Calu3 (cell line): Measurements from ENCODE around the gene MAP4K1. TPM values are rescaled to one million over a fixed set of nuclear protein-coding genes. Genes with fewer than 3 reads are reported as not detected.
"Not testable (repeated sequence)": the region's sequence is repeated elsewhere in the genome, so short reads cannot be mapped to it uniquely, and the experiment has no call there.

ENCODE experiments used
- BruUV-seq: library from RNA; stranded (reverse); fragments of 400-500 nt; replicated peaks from 2 replicates; lab custom pipeline; 2021; lab: Mats Ljungman, UMichigan
- CTCF ChIA-PET: fragments of 300-600 bp; sonication (Branson Sonifier 250); formaldehyde crosslinking; loops from one replicate; lab custom pipeline; 2022; ENCODE audit warnings: antibody characterized with exemption; lab: Charles Lee
- DNase-seq: peaks from one replicate; pipeline ENCODE4 v3.0.0; 2022
- H3K27ac Mint-ChIP-seq: one replicate; pipeline ENCODE4 v1.8.0; 2022; ENCODE audit warnings: mixed read lengths; ENCODE audit not compliant: unreplicated experiment
- H3K27me3 Mint-ChIP-seq: one replicate; pipeline ENCODE4 v1.8.0; 2022; ENCODE audit warnings: mixed read lengths; ENCODE audit not compliant: unreplicated experiment
- H3K36me3 Mint-ChIP-seq: one replicate; pipeline ENCODE4 v1.8.0; 2022; ENCODE audit warnings: mild to moderate bottlenecking, moderate library complexity, mixed read lengths; ENCODE audit not compliant: insufficient read depth, unreplicated experiment
- H3K4me1 Mint-ChIP-seq: one replicate; pipeline ENCODE4 v1.8.0; 2022; ENCODE audit warnings: mild to moderate bottlenecking, low read depth, mixed read lengths; ENCODE audit not compliant: unreplicated experiment
- H3K4me3 Mint-ChIP-seq: one replicate; pipeline ENCODE4 v1.8.0; 2022; ENCODE audit warnings: mild to moderate bottlenecking, low read depth, moderate library complexity, mixed read lengths; ENCODE audit not compliant: unreplicated experiment
- H3K9me3 Mint-ChIP-seq: one replicate; pipeline ENCODE4 v1.8.0; 2022; ENCODE audit warnings: low read depth, mixed read lengths; ENCODE audit not compliant: unreplicated experiment
- CTCF ChIP-seq: fragments of 200-600 bp; IDR thresholded peaks from one replicate; pipeline ENCODE4 v1.8.0; 2022; ENCODE audit warnings: antibody characterized with exemption; ENCODE audit not compliant: unreplicated experiment
- intact Hi-C: fragments of 100-400 bp; cut with micrococcal nuclease; formaldehyde crosslinking; loops from one replicate; pipeline ENCODE4 v1.10.0; 2022; ENCODE audit not compliant: unreplicated experiment
- total RNA-seq: library from RNA; stranded (reverse); gene quantifications from 2 replicates; pipeline ENCODE4 v1.2.3, GENCODE V29; 2022

Gene MAP4K1
- total RNA-seq, 1 experiment from 2014 or later: not detected

- BruUV-seq: no TSS peak
- peak; percentile 44 for DNase-seq
- H3K27ac Mint-ChIP-seq: no peak overlapping the region
Observed at GRCh38 chr19:38557205-38557799, 60.5 kb downstream of the MAP4K1 start.

GRCh38 chr19:38556521-38557174, 61.1 kb downstream of the MAP4K1 start:
- H3K9me3 Mint-ChIP-seq: no peaks in the 10 kb centered on the region
- H3K36me3 Mint-ChIP-seq: no peaks in the 10 kb centered on the region
- no peak overlapping the region for H3K27ac Mint-ChIP-seq
- H3K27me3 Mint-ChIP-seq: peaks cover 11% of the 10 kb centered on the region
- H3K4me1 Mint-ChIP-seq: peaks cover 9% of the 10 kb centered on the region
- CTCF ChIA-PET: interaction anchor here (0.6 to 1.4 kb wide), 6 partner anchors 13 to 387 kb away, joined by 3 read pairs; partner anchors contain the start of gene EIF3K
- TF ChIP-seq CTCF: no peak
- intact Hi-C loops: no loop called here
- no TSS peak for BruUV-seq
- H3K4me3 Mint-ChIP-seq: no peak overlapping the region
- peak; percentile 20 for DNase-seq

More at GRCh38 chr19:38557205-38557799, 60.5 kb downstream of the MAP4K1 start:
- Mint-ChIP-seq H3K36me3 (no peaks in the 10 kb centered on the region), H3K27me3 (peaks cover 11% of the 10 kb centered on the region), H3K4me3 (no peak overlapping the region), H3K4me1 (peaks cover 9% of the 10 kb centered on the region), H3K9me3 (no peaks in the 10 kb centered on the region)
- CTCF ChIA-PET: interaction anchor here (0.6 to 1.4 kb wide), 4 partner anchors 14 to 386 kb away, joined by 3 read pairs; partner anchors contain the start of gene EIF3K
- no peak for TF ChIP-seq CTCF
- intact Hi-C loops: no loop called here

GRCh38 chr19:38555200-38555599, 62.6 kb downstream of the MAP4K1 start:
- no peaks in the 10 kb centered on the region for H3K36me3 Mint-ChIP-seq
- no TSS peak for BruUV-seq
- no peak for DNase-seq
- peaks cover 9% of the 10 kb centered on the region for H3K4me1 Mint-ChIP-seq
- no peak overlapping the region for H3K27ac Mint-ChIP-seq
- H3K27me3 Mint-ChIP-seq: peaks cover 21% of the 10 kb centered on the region
- intact Hi-C loops: no loop called here
- no peaks in the 10 kb centered on the region for H3K9me3 Mint-ChIP-seq
- H3K4me3 Mint-ChIP-seq: no peak overlapping the region
- TF ChIP-seq CTCF: no peak
- CTCF ChIA-PET: interaction anchor here (0.7 kb wide), 1 partner anchor 85 kb away, joined by 4 read pairs; no protein-coding TSS in a partner anchor

GRCh38 chr19:38554676-38555141, 63.0 kb downstream of the MAP4K1 start:
- CTCF ChIA-PET: interaction anchor here (0.7 kb wide), 1 partner anchor 85 kb away, joined by 4 read pairs; no protein-coding TSS in a partner anchor
- Mint-ChIP-seq H3K27me3 (peaks cover 26% of the 10 kb centered on the region), H3K4me1 (peaks cover 9% of the 10 kb centered on the region), H3K36me3 (no peaks in the 10 kb centered on the region), H3K27ac (no peak overlapping the region), H3K4me3 (no peak overlapping the region), H3K9me3 (no peaks in the 10 kb centered on the region)
- no TSS peak for BruUV-seq
- DNase-seq: no peak
- TF ChIP-seq CTCF: no peak
- intact Hi-C loops: no loop called here

- CTCF ChIA-PET: interaction anchor here (0.7 kb wide), 1 partner anchor 248 kb away, joined by 5 read pairs; no protein-coding TSS in a partner anchor
- BruUV-seq, H3K27ac Mint-ChIP-seq, H3K4me1 Mint-ChIP-seq, DNase-seq, H3K36me3 Mint-ChIP-seq, H3K4me3 Mint-ChIP-seq, H3K9me3 Mint-ChIP-seq, intact Hi-C loops: not testable (repeated sequence)
- peaks cover 30% of the 10 kb centered on the region for H3K27me3 Mint-ChIP-seq
Observed at GRCh38 chr19:38553239-38553638, 64.5 kb downstream of the MAP4K1 start.
